IPS-11a (cell line): ENCODE measurements around the gene ANKRD11.
"Not testable (repeated sequence)": the region's sequence is repeated elsewhere in the genome, so short reads cannot be mapped to it uniquely, and the experiment has no call there.

Source experiments
- H3K4me3 ChIP-seq: one replicate; pipeline ENCODE4 v1.5.1; 2013; ENCODE audit warnings: low read depth, low read length, control low read depth

The ANKRD11 gene

DNA sequence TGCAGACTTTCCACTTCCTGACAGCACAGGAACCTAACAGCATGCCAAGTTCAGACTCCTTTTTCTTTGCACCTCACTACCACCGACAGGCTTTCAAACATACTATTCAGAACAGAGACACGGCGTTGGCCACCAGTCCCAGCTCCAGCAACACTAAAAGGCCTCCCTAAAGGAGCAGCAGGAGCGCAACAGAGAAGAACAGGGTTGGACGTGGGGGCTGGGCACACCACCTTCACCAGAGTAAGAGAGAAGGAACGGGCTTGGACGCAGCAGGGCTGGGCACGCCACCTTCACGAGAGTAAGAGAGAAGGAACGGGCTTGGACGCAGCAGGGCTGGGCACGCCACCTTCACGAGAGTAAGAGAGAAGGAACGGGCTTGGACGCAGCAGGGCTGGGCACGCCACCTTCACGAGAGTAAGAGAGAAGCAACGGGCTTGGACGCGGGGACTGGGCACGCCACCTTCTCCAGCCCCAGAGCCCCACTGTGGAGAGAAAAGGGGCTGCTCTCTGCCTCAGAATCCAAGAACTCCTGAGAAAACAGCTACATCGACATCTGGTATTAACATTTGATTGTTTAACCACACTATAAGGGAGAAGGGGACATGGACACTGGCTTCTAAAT is 56.9 kb downstream of the ANKRD11 start:
- not testable (repeated sequence) for H3K4me3 ChIP-seq

- no peak overlapping the region for H3K4me3 ChIP-seq
These were observed 58.7 kb downstream of the ANKRD11 start for GRCh38 chr16:89431630-89432029.

DNA sequence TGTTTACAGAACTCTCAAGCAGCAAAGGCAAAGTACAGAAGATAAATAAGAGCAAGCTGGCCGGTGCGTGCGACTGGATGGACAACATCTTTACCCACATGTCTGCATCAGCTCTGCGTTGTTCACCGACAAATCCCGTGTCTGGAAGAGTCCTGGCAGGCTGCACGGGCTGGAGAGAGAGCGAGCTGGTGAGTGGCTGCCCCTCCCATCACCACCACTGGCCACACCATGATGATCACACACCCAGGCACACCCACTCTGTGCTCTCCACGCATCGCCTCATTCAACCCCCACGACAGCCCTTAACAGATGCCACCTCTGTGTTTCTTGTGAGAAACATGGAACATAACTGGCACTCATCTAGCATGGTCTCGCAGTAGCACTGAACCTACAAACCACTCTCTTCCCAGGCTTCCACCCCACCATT is 59.2 kb downstream of the ANKRD11 start:
- no peak overlapping the region for H3K4me3 ChIP-seq

DNA sequence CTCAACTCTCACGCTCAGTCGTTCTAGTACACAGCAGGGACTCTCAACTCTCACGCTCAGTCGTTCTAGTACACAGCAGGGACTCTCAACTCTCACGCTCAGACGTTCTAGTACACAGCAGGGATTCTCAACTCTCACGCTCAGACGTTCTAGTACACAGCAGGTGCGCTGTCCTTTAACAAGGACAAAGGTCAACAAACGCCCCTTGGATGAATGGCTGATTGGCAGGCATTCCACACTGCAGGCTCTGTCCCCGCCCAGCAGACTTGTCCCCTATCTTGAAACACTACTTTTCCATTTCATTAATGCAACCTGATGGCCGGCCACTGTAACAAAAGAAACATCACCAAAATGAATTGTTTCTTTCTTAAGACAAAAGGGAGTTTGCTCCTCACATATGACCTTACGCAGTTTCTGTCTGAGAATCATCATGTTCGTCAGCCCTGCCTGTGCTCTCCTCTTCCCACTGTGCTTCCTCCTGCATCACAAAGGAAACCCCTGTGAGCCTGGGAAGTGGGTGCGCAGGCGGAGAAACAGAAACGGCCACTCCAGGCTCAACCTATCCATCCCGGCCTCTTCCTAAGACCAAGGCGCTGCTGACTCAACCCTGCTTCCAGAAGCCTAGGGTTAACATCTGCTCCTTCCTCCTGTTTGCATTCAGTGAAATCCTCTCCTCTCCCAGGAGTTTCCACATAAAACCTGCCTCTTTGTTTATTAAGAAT is 59.8 kb downstream of the ANKRD11 start:
- H3K4me3 ChIP-seq: no peak overlapping the region

DNA sequence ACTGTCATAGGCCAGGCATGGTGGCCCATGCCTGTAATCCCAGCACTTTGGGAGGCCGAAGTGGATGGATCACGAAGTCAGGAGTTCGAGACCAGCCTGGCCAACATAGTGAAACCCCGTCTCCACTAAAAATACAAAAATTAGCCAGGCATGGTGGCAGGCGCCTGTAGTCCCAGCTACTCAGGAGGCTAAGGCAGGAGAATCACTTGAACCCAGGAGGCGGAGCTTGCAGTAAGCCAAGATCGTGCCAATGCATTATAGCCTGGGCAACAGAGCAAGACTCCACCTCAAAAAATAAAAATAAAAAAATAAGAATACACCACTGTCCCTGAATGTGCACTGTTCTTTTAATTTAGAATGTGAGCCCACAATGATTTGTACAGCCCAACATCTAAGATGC is 61.8 kb downstream of the ANKRD11 start:
- H3K4me3 ChIP-seq: not testable (repeated sequence)

DNA sequence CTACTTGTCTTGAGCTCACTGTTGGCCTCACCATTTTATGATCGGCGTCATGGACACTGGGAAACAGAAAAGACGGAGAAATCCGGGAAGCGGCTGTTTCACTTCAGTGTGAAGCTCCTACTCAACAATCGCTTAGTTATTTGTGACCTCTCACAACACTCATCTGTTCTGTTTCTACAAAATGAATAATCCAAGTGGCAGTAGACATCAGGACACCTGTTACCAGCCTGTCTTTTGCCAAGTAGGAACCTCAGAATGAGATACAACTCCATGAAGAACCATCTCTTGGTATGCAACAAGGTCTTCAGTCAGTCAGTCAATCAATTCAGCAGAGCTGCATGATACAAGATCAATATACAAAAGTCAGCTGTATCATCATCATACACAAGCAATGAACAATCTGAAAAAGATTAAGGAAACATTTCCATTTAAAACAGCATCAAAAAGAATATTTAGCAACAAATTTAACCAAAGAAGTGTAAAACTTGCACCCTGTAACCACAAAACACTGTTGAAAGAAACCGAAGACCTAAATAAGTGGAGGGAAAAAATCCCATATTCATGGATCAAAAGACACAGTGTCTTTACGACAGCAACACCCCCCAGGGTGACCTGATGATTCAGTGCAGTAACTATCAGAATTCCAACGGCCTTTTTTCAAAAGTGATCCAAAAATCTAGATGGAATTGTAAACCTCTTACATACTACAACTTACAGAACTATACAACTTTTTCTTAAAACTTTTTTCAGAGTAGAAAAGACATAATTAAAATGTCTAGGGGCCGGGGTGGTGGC is 63.4 kb downstream of the ANKRD11 start:
- H3K4me3 ChIP-seq: no peak overlapping the region

- H3K4me3 ChIP-seq: no peak overlapping the region
These were observed 64.8 kb downstream of the ANKRD11 start for GRCh38 chr16:89425523-89425922.

GRCh38 chr16:89423681-89424260 is 66.6 kb downstream of the ANKRD11 start:
- no peak overlapping the region for H3K4me3 ChIP-seq

GRCh38 chr16:89422905-89423630 is 67.3 kb downstream of the ANKRD11 start:
- H3K4me3 ChIP-seq: no peak overlapping the region

GRCh38 chr16:89422527-89422904 is 67.8 kb downstream of the ANKRD11 start:
- no peak overlapping the region for H3K4me3 ChIP-seq

GRCh38 chr16:89421300-89421699 is 69.1 kb downstream of the ANKRD11 start:
- not testable (repeated sequence) for H3K4me3 ChIP-seq

- no peak overlapping the region for H3K4me3 ChIP-seq
These were observed 70.2 kb downstream of the ANKRD11 start for GRCh38 chr16:89420204-89420603.

- H3K4me3 ChIP-seq: no peak overlapping the region
These were observed 72.0 kb downstream of the ANKRD11 start for GRCh38 chr16:89418352-89418751.

GRCh38 chr16:89417352-89417751 is 73.0 kb downstream of the ANKRD11 start:
- H3K4me3 ChIP-seq: no peak overlapping the region

GRCh38 chr16:89413811-89414585 is 76.4 kb downstream of the ANKRD11 start:
- no peak overlapping the region for H3K4me3 ChIP-seq

DNA sequence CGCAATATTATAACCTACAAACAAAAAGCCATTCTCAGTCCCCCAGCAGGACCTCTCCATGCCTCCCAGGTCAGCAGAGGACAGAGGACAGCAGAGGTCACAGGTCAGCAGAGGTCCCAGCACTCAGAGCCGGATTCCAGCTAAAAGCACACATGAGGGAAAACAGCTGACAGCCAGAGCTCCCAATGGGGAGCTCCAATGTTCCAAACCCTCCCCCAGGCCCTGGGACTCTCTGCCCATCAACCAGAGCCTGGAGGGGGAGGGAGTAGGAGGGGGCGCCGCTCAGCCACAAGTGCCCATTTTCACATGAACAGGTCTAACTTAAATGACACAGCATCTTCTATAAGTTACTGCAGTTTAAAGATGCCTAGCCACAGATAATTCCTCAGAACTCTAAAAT is 77.5 kb downstream of the ANKRD11 start:
- H3K4me3 ChIP-seq: no peak overlapping the region

DNA sequence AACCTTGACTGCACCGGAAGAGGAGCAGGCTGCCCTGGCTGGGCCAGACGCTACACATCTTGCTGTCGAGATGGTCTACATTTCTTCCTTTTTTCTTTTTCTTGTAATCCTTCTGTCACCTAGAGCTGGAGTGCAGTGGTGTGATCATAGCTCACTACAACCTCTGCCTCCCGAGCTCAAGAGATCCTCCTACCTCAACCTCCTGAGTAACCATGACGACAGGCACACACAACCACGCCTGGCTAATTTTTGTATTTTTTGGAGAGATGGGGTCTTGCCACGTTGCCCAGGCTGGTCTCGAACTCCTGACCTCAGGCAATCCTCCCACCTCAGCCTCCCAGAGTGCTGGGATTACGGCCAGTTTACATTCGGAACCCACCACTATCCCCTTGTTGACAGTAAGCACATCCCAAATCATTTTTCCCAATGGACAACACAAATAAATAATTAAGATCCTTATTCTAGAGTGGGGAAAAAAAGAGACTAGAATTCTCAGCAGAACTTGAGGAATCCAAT is 79.0 kb downstream of the ANKRD11 start:
- H3K4me3 ChIP-seq: no peak overlapping the region

DNA sequence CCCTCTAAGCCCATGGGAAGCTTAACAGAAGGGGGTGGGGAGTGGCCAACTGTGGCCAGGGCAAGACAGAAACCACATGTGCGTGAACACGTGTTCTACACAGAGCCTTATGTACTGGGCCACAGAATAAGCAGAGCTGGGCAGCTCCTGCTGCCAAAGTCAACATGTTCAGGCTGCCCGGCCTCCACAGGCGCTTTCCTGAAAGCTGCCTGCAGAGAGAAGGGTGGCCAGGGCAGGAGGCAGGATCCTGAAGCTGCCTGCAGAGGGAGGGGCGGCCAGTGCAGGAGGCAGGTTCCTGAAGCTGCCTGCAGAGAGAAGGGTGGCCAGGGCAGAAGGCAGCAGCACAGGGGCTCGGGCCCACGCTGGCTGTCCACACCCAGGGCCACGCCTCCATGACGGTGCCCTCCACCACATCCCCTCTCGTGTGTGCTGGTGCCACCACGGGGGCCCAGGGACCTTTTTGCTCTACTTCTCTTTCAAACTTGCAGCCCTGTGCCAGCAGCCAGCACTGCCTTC is 79.5 kb downstream of the ANKRD11 start:
- no peak overlapping the region for H3K4me3 ChIP-seq

DNA sequence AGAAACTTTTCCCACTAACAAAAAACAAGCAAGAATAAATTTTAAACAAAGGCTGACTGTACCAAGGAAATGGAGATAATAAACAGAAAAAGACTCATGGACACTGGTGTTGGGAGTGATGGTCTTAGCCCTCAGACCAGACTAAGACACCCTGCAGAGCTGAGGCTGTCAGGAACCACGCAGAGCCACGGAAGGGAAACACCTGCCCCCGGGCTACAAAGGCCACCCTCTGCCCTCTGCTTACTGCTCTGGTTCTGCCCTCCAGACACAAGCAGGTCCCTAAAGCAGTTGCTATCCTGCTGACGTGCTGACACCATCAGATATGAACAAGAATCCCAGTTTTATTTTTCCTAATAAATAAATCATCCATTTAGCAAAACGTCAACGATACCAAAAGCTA is 80.0 kb downstream of the ANKRD11 start:
- no peak overlapping the region for H3K4me3 ChIP-seq
